Measurements from ENCODE around the gene CLEC3B. TPM values are rescaled to one million over a fixed set of nuclear protein-coding genes. Genes with fewer than 3 reads are reported as not detected.
A peak's percentile ranks its signal among the peaks of the same experiment; 100 is the strongest.

The CLEC3B gene
- total RNA-seq, 4 donors from 2014 or later: 137 to 819 (median 340) TPM

DNA sequence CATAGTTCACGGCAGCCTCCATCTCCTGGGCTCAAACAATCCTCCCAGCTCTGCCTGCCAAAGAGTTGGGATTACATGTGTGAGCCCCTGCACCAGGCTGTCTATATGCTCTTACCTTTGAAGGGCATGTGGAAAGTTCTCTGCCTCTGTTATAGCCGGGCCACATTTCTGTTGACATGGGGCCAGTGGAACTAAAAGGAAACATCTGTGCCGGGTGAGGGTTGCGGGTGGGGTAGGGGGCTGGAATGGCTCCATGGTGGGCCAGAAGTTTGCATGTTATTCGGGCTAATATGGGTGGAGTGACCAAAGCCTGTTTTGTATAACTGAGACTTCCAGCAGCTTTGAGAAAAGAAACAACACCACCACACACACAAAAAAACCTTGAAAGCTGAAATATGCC lies 8.3 kb upstream of the CLEC3B start:
- TF ChIP-seq POLR2A (IDR thresholded peaks at IDR 0.05) (no peak), EP300 (IDR thresholded peaks at IDR 0.05) (no peak)
- TF ChIP-seq, protein P1, sequence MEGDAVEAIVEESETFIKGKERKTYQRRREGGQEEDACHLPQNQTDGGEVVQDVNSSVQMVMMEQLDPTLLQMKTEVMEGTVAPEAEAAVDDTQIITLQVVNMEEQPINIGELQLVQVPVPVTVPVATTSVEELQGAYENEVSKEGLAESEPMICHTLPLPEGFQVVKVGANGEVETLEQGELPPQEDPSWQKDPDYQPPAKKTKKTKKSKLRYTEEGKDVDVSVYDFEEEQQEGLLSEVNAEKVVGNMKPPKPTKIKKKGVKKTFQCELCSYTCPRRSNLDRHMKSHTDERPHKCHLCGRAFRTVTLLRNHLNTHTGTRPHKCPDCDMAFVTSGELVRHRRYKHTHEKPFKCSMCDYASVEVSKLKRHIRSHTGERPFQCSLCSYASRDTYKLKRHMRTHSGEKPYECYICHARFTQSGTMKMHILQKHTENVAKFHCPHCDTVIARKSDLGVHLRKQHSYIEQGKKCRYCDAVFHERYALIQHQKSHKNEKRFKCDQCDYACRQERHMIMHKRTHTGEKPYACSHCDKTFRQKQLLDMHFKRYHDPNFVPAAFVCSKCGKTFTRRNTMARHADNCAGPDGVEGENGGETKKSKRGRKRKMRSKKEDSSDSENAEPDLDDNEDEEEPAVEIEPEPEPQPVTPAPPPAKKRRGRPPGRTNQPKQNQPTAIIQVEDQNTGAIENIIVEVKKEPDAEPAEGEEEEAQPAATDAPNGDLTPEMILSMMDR (IDR thresholded peaks at IDR 0.05): no peak
- Histone ChIP-seq H3K4me1 (peaks cover 0 to 55% (median 6%) of the 10 kb centered on the region in 4 donors), H3K27me3 (no peaks in the 10 kb centered on the region), H3K27ac (peak overlapping the region in 1 of 4 donors; percentile 16), H3K4me3 (no peak overlapping the region), H3K9me3 (no peaks in the 10 kb centered on the region), H3K36me3 (peaks cover 0 to 26% (median 0%) of the 10 kb centered on the region in 3 donors)
- no peak for DNase-seq (ENCODE audit: low spot score in 2 of 2)
- WGBS, 2 donors: 58 to 62% methylated on average over 5 of the region's 5 CpGs

DNA sequence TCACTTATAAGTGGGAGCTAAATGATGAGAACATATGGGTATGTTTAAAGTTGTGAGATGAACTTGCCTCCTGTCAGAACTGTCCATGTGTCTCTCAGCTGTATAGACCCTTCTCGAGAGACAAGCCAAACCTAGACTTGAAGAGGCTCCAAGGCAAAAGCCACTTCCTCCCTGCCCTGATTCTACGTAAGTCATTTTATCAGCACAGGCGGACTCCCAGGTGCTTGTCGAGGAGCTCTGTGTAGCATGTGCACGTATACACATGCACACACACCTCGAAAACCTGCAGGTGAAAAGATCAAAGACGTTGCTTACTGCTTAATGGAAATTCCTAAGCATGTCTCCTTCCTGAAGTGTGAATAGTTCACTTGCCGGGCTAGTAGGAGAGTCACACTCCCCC lies 5.6 kb upstream of the CLEC3B start:
- no peak for DNase-seq (ENCODE audit: low spot score in 2 of 2)
- Histone ChIP-seq H3K4me3 (no peak overlapping the region), H3K36me3 (peaks cover 0 to 7% (median 0%) of the 10 kb centered on the region in 3 donors), H3K4me1 (peaks cover 0 to 55% (median 14%) of the 10 kb centered on the region in 4 donors), H3K27ac (peak overlapping the region in 3 of 4 donors; percentile 20 to 80 (median 80)), H3K27me3 (no peaks in the 10 kb centered on the region), H3K9me3 (no peaks in the 10 kb centered on the region)
- WGBS, 2 donors: 80 to 85% methylated on average over 8 of the region's 8 CpGs
- no peak for TF ChIP-seq POLR2A (IDR thresholded peaks at IDR 0.05)
- TF ChIP-seq EP300 (IDR thresholded peaks at IDR 0.05): no peak
- TF ChIP-seq, protein P1 (IDR thresholded peaks at IDR 0.05): no peak

DNA sequence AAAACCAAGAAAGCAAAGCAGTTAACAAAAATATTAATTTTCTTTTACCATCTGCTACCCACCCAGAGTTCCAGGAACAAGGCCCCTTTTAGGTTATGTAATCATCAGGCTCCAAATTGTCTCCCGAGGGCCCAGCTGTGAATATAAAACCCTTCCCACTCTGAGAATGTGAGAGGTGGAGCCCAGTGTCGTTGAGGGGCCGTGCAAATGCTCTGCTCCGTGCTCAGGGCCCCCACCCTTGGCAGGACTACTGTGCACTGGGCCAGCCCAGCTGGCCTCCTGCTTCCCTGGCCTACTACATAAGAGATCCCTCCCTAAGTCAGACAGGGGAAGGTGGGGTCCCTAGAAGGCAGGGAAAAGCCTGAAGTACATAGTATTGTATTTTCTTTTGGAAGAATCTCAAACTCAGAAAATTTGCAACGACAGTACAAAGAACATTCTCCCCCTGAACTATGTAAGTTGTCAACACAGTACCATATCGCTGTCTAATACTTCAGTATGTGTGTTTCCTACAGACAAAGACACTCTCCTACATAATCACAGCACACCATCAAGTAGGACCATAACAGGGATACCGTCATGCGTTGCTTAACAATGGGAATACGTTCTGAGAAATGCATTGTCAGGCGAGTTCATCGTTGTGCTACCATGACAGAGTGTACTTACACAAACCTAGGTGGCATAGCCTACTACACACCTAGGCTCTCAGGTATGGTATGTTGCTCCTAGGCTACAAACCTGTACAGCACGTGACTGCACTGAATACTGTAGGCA lies 4.4 kb upstream of the CLEC3B start:
- no peaks in the 10 kb centered on the region for H3K36me3 ChIP-seq
- peak overlapping the region; percentile 1 to 80 (median 50) for H3K27ac ChIP-seq
- peak in 1 of 2 donors; percentile 3 for TF ChIP-seq POLR2A (IDR thresholded peaks at IDR 0.05)
- TF ChIP-seq EP300 (IDR thresholded peaks at IDR 0.05): peak in 1 of 2 donors; percentile 63
- TF ChIP-seq, protein P1 (IDR thresholded peaks at IDR 0.05): no peak
- no peaks in the 10 kb centered on the region for H3K9me3 ChIP-seq
- no peak overlapping the region for H3K4me3 ChIP-seq
- peaks cover 0 to 66% (median 25%) of the 10 kb centered on the region in 4 donors for H3K4me1 ChIP-seq
- DNase-seq (ENCODE audit: low spot score in 2 of 2): peak; percentile 59 to 61
- no peaks in the 10 kb centered on the region for H3K27me3 ChIP-seq
- WGBS, 2 donors: 49 to 58% methylated on average over 12 of the region's 12 CpGs

DNA sequence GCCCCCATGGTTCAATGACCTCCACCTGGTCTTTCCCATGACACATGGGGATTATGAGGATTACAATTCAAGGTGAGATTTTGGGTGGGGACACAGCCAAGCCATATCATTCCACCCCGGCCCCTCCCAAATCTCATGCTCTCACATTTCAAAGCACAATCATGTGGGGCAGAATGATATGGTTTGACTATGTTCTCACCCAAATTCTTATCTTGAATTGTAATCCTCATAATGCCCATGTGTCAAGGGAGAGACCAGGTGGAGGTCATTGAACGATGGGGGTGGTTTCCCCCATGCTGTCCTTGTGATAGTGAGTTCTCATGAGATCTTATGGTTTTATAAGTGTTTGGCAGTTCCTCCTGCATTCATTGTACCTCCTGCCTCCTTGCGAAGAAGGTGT lies 2.4 kb upstream of the CLEC3B start:
- no peaks in the 10 kb centered on the region for H3K36me3 ChIP-seq
- TF ChIP-seq POLR2A (IDR thresholded peaks at IDR 0.05) (no peak), EP300 (IDR thresholded peaks at IDR 0.05) (no peak)
- H3K4me3 ChIP-seq: no peak overlapping the region
- H3K27ac ChIP-seq: peak overlapping the region in 2 of 4 donors; percentile 71 to 82
- WGBS, 2 donors: 71 to 81% methylated on average over 3 of the region's 3 CpGs
- DNase-seq (ENCODE audit: low spot score in 2 of 2): no peak
- no peaks in the 10 kb centered on the region for H3K9me3 ChIP-seq
- H3K4me1 ChIP-seq: peaks cover 0 to 77% (median 29%) of the 10 kb centered on the region in 4 donors
- no peaks in the 10 kb centered on the region for H3K27me3 ChIP-seq

DNA sequence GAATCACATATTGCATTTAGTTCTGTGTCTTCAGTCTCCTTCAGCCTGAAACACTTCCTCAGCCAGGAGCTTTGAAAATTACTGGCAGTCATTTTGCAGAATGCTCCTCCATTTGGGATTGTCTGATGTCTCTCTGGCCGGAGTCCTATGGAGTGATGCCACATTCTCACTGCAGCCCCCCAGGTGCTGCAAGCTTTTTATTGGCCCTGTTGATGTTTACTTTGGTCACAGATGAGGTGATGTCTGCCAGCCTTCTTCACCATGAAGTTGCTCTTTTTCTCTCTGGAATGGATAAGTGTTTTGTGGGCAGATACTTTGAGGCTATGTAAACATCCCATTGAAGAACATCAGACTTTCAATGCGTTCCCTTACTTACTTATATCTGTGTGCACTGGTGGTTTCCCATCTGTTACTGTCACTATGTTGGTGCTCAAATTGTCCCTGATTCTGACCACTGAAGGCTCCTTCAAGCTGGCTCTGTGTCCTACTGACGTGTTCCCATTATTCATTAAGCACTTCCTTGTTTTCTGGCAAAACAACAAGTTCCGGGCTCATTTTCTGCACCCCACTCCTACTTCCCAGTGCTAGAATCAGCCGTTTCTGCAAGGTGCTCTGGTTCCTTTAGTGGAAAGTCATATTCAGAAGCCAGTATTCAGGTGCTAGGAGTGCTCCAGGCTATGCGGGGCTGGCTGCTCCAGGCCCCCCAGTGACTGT lies 1.4 kb upstream of the CLEC3B start:
- H3K4me3 ChIP-seq: no peak overlapping the region
- no peaks in the 10 kb centered on the region for H3K27me3 ChIP-seq
- WGBS, 2 donors: 43 to 45% methylated on average over 6 of the region's 6 CpGs
- no peak for DNase-seq (ENCODE audit: low spot score in 2 of 2)
- H3K27ac ChIP-seq: peak overlapping the region in 2 of 4 donors; percentile 71 to 82
- H3K36me3 ChIP-seq: no peaks in the 10 kb centered on the region
- H3K9me3 ChIP-seq: no peaks in the 10 kb centered on the region
- peaks cover 0 to 87% (median 29%) of the 10 kb centered on the region in 4 donors for H3K4me1 ChIP-seq
- TF ChIP-seq, protein P1 (IDR thresholded peaks at IDR 0.05): no peak
- TF ChIP-seq POLR2A (IDR thresholded peaks at IDR 0.05): no peak
- no peak for TF ChIP-seq EP300 (IDR thresholded peaks at IDR 0.05)

Data from tibial nerve (tissue), 4 donors.